Measurements from ENCODE around the gene PLAAT2. TPM values are rescaled to one million over a fixed set of nuclear protein-coding genes. Genes with fewer than 3 reads are reported as not detected.
"Not testable (repeated sequence)": the region's sequence is repeated elsewhere in the genome, so short reads cannot be mapped to it uniquely, and the experiment has no call there.

The PLAAT2 gene
- total RNA-seq: not detected in 2 replicates

GRCh38 chr11:63563201-63564055, at the start of gene PLAAT2:
TSS of gene PLAAT2 (minus strand) at chr11:63563379. CDS start at chr11:63563324, 55 bp downstream.
- no peak for DNase-seq (ENCODE audit: low read depth)

DNA sequence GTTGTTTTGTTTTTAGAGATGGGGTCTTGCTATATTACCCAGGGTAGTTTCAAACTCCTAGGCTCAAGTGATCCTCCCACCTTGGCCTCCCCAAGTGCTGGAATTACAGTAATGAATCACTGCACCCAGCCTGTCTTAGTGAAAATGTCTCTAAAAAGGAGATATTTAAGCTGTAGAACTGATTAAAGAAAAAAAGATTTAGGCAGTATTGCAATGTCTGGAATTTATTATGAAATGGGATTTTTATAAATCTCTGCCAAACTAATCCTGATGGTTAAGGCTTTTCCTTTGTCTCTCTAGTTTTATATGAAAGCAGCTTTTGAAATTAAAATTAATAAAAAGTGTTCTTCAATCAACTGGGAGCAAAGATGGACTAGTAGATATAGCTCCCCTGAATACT, 49.0 kb upstream of the PLAAT2 start:
- no peak for DNase-seq (ENCODE audit: low read depth)

DNA sequence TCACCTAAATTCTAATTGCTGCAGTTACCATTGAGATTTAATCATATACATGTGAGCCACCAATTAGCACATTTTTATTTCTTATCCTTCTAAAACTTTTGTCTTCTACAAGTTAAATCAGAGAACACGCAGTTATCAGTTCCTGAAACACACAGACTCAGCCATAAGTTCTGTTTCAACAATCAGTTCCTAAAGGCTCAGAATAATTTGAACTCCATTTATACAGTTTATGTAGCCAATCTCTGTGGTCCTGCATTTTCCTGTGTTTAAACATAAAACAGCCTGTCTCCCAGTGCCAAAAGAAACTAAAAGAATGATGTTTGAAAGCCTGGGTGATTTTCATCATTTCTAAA, 48.2 kb upstream of the PLAAT2 start:
- no peak for DNase-seq (ENCODE audit: low read depth)

GRCh38 chr11:63610604-63611394, 47.6 kb upstream of the PLAAT2 start:
- DNase-seq (ENCODE audit: low read depth): no peak

- DNase-seq (ENCODE audit: low read depth): no peak
Observed at GRCh38 chr11:63609971-63610580, 46.9 kb upstream of the PLAAT2 start.

DNA sequence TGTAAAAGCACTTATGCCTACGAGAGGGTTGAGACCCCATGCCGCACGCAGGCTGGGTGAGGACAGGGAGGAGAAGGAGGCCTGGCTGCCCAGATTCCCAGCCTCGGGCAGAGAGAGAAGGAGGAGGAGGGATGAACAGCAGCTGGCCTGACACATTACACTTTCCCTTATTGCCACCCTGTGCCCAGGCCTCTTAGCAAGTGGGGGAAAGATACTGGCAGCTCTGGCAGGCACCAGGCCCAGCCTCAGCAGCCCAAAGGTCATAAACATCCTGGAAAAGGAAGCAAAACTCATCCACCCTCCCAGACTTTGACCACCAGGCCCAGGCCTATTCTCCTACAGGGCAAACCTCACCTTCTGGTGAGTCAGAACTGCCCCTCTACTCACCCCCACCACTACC, 46.4 kb upstream of the PLAAT2 start:
- peak; percentile 40 for DNase-seq (ENCODE audit: low read depth)

DNA sequence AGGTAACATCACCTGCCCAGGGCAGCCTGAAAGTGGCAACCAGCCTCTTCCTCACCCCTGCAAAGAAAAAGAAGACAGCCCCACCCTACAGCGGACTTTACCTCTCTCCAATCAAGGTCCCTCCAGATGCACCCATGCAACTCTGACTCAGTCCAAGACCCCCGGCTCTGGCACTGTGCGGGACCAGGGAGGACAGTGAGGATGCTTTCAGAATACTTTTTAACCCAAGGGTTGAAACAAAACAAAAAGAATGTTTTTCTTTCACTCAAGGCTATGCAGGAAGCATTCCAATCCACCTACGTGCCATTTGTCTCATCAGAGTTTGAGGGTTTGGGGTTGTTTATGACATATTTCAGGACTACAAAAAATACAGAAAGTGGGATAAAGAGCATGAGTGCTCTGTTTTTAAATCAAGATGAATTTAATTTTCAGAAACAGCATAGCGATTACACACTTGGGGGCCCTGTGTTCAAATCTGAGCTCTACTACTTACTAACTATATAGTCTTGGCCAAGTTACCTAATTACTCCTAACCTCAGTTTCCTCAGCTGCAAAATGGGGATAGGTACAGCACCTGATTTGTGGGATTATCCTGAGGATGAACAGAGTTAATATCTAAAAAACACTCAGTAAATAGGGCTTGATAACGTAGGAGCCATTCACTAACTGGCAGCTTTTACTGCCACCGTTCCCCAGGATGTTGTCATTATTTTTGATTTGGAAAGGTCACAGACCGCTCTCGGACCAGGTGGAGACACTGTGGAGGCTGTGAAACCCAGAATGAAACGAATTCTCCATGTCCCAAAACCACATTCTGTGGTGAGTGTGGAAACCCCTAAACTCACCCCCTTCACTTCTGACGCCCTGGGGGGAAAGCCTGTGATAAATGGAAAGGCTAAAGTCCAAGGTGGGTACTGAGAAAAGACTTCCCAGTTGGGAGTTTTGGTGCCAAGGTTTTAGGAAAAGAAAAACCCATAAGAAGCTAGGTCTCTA, 45.5 kb upstream of the PLAAT2 start:
- DNase-seq (ENCODE audit: low read depth): peak; percentile 75

DNA sequence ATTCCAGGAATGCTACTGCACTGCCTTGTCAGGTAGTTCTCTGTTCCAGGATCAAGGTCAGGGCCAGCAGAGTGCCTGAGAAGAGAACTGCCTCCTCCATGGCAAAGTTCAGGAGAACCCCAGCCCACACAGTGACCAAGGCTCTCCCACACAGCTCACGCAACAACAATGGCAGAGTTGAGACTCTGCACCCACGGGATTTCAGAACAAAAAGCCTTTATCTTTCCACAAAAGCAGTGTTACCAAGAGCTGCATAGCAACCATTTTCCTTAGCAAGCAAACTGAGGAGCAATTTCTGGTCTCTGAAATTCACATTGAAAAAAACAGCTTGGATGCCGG, 40.0 kb upstream of the PLAAT2 start:
- no peak for DNase-seq (ENCODE audit: low read depth)

- not testable (repeated sequence) for DNase-seq (ENCODE audit: low read depth)
Observed at GRCh38 chr11:63602290-63603179, 39.4 kb upstream of the PLAAT2 start.

- DNase-seq (ENCODE audit: low read depth): peak; percentile 84
Observed at GRCh38 chr11:63599211-63600122, 36.3 kb upstream of the PLAAT2 start.

DNA sequence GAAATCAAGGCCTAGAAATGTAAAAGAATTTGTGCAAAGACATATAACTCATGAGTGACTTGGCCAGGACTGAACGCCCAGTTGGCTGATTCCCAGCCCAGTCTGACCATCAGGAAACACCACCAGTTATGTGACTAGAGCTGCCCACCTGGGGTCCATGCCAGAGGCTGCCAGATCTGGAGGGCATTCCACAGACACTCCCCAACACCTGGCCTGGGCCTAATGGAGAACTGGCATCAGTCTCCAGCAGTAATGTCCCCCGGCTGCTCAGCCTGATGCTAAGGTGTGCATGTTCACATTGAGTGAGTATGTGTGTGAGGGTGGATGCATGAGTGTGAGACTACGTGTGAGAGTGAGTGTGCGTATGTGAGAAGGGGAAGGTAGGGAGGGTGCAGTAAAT, 35.4 kb upstream of the PLAAT2 start:
- DNase-seq (ENCODE audit: low read depth): no peak

GRCh38 chr11:63595296-63595695, 32.1 kb upstream of the PLAAT2 start:
- peak; percentile 31 for DNase-seq (ENCODE audit: low read depth)

GRCh38 chr11:63592975-63593395, 29.8 kb upstream of the PLAAT2 start:
- no peak for DNase-seq (ENCODE audit: low read depth)

DNA sequence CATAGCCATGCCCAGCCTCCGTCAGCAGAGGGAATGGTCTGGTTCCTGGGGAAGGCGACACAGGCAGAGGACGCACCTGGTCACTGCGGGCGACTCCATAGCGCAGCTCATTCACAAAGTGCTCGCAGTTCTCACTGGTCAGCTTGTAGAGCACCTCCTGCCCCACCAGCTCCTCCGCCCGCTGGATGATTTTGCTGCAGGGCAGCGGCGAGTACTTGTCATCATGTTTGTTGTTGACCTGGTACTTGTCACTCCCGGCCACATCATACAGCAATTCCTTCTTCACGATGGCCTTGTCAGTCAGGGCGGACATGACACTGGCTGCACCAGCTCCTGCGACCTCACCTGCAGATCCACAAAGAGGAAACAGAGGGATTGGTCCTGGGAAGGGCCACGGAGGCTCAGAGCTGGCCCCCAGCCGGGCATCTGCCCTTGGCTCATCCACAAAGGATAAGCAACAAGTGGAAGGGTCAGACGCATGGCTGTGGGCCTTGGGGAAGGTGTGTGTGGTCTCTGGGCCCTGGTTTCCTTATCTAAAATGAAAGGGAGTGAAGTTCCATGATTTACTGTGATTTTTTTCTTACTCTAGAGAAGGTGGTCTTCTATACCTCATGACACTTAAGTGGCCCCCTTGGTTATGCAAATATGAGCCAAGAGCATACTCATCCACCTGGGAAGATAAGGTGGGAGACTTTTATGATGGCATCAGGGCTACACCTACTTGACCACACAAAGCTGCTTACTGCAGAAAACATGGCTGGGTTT, 27.0 kb upstream of the PLAAT2 start:
- DNase-seq (ENCODE audit: low read depth): no peak

- DNase-seq (ENCODE audit: low read depth): no peak
Observed at GRCh38 chr11:63589000-63589399, 25.8 kb upstream of the PLAAT2 start.

- DNase-seq (ENCODE audit: low read depth): no peak
Observed at GRCh38 chr11:63586451-63587166, 23.4 kb upstream of the PLAAT2 start.

DNA sequence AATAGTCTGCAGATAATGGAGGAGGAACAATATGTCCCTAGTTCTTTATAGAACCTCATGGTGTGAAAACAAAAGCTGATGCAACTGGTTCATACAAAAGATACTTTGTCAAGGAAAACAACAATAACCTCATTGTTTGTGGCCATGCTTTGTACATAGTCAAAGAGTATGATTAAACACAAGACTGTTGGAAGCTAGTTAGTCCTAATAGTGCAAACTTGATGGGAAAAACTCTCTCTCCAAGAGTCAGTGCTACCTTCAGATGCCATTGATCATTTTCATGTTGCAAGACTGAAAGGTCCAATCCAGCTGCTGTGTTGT, 20.1 kb upstream of the PLAAT2 start:
- DNase-seq (ENCODE audit: low read depth): no peak

DNA sequence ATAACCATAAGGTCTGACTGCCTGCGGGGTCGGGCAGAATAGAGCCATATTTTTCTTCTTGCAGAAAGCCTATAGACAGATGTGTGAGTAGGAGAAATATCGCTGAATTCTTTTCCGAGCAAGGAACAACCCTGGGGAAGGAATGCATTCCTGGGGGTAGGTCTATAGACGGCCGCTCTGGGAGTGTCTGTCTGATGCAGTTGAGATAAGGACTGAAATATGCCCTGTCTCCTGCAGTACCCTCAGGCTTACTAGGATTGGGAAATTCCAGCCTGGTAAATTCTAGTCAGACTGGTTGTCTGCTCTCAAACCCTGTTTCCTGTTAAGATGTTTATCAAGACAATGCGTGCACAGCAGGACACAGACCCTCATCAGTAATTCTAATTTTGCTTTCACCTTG, 18.0 kb upstream of the PLAAT2 start:
- DNase-seq (ENCODE audit: low read depth): not testable (repeated sequence)

All from renal cortical epithelial cell (primary cell).